Activated CD8-positive, alpha-beta memory T cell treated with anti-CD3 and anti-CD28 coated beads, Interleukin-2, amount 50 U/mL, for 24 hours (primary cell): Measurements from ENCODE around the gene TFCP2L1.

Experiments
- DNase-seq: peaks from one replicate; pipeline ENCODE4 v3.0.0-alpha.2; 2020; ENCODE audit errors: extremely low read depth

The TFCP2L1 gene

DNA sequence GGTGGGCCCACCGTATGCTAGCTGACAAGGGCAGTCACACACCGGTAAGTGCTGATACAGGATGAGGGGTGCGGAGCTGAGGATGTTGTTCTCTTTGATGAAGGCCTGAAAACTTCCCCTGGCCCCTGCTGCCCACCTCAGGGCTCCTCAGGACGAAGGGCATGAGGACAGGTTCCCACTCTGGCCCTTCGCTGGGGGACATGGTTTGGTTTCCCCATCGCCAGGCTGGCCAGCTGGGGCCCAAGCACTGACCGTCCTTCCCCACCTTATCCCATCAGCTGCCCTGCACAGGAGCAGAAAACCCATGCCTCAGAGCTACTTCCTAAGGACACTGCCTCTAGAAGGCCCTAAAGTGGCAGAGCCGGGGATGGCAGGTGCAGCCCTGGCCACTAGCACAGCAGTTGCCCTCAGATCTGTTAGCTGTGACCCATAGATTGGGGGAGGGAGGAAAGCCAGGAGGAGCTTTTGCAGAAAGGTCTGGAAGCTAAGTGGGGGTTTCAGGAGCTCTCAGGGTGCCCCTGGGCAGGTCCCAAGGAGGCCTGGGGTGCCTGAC is 66.5 kb downstream of the TFCP2L1 start:
- DNase-seq, result no peak

DNA sequence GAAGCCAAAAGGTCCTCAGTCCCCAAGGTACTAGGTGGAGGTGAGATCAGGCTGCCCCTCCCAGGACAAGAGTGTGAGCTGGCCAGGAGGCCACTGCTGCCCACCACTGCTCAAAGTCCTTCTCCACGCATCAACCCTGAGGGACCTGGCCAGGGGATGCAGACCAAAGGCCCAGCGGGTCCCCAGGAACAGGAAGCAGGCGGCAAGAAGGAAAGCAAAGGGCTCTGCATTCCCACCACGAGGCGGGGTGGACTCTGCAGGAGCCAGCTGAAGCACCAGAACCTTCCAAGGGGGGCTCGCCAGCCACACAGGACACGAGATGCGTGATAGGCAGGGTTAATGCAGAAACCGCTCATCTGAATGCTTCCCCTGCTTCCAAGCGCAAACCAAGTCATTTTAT is 67.4 kb downstream of the TFCP2L1 start:
- DNase-seq, result no peak

DNA sequence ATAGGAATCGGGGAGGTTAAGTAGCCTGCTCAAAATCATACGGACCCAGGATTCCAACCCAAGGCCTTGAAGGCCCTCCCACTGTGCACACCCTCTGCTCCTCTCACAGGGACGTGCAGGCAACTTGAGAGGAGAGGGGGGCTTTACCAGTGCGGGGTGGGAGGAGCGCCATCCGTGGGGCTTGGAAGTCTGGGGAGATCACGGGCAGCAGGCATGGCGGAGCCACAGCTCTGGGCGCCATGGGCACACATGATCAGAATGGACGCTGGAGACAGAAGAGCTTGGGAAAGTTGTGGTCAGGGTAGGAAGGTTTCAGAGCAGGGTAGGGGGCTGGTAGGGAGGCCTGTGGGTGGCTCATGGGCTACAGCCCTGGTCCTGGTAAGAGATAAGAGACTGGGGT is 70.7 kb downstream of the TFCP2L1 start:
- no peak for DNase-seq

DNA sequence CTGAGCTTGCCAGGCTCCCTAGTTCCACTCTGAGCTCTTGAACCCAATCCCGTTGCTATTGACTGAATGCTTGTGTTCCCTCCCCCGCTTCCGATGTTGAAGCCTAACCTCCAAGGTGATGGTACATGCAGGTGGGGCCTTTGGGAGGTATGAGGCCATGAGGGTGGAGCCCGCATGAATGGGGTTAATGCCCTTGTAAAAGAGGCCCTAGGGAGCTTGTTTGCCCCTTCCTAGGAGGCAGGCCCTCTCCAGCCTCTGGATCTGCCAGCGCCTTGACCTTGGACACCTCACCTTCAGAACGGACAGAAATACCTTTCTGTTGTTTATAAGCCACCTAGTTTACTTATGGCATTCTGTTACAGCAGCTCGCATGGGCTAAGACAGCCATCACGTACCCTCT is 71.6 kb downstream of the TFCP2L1 start:
- no peak for DNase-seq

DNA sequence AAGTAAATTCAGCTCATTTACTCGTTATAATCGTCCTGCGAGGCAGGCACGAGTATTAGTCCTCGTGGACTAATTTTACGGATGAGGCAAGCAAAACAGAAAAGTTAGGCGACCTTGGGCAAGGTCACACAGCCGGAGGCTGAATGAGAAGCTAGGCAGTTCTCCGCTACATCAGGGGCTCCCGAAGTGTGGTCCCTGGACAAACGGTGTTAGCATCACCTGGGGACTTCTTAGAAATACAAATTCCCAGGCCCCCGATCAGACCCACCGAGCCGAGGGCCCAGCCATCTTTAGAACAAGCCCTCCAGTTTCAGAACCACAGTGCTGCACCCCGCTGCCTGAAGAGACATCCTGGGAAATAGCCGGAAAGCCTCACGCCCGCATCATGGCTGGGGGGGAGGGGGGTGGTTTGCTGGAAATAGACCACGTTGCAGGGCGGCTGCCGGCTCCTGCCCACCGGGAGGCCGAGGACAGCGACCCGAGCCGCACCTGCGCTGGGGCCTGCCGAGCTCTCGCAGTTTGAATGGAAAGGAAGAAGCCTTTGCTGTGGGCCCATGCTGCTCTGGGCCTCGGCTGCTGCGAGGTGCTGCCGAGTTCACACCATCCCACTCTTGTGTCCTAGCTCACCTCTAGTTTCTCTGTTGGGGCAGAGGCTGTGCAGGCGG is 72.2 kb downstream of the TFCP2L1 start:
- DNase-seq, result no peak

DNA sequence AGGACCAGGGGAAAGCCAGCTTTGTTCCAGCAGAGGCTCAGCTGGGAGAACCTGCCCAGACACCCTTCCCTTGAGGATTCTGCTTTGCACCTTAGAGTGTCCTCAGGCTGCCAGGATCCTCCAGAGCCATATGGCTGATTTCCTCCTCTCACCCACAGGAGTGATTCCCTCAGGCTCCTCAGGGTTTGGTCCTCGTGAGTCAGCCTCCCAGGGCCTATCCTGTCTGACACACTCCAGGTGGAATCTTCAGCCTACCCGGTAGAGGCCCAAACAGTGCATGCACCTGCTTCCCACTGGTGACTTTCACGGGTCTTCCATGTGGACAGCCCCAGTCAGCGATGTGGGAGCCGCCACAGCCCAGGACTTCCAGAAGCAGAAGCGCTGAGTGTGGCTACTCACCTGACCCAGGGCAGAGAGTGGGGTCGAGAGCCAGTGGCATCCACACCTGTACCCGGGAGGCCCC is 73.3 kb downstream of the TFCP2L1 start:
- DNase-seq, result no peak

DNA sequence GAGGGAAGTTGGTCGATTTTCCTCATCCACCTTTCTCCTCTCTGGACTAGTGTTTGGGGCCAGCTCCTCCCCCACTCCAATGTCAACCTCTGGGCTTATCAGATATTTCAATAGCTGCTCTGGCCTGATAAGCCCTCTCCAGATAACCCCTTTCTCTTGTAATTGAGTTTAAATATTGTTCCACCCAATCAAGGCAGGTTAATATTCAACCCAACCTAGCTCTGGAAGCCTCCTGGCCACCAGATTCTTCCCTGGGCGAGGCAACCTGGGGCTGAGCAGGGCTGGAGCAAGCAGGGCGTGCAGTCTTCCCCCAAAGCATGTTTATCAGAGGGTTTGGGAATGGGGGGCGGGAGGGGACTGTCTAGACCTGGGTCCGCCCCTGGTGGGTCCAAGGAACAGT is 73.8 kb downstream of the TFCP2L1 start:
- DNase-seq, result no peak

DNA sequence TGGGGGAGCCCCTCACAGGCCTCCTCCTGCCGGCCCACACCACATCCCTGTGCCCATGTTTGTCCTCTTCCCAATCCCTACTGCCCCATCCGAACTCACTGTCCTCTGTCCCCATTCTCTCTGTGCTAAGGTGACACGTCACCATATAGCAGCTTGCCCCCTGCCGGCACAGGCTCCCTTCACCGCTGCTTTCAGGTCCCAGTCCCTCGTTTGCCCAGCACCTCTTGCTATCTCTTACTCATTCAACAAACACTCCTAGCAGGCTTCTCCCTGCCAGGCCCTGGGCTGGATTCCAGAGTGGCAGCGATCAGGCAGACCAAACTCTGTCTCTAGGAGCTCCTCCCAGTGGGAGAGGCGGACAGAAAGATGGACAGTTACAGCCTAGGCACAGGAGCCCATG is 74.3 kb downstream of the TFCP2L1 start:
- no peak for DNase-seq

DNA sequence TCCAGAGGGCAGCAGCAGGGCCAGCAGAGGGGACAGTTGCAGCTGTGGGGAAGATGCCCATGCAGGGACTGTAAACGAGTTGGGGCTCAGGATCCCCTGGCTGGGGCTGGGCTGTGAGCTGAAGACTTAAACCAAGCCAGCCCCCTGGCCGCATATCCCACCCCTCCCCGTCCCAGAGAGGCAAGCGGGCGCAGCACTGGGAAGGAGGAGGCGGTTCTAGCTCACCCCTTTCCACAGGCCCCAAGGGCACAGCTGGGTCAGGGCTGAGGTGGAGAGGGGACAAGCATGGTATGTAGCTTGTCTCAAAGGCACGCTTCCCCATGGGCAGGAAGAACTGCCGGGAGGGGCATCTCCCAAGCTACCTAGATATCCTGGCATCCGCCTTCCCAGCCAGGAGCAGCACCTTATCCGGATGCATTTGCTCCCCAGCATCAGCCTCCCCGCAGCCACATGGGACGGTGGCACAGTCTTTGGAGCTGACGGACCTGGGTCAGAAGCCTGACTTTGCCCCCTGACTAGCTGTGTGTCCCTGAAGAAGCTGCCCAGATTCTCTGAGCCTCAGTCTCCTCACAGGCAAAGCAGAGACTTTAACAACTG is 75.9 kb downstream of the TFCP2L1 start:
- DNase-seq, result no peak

DNA sequence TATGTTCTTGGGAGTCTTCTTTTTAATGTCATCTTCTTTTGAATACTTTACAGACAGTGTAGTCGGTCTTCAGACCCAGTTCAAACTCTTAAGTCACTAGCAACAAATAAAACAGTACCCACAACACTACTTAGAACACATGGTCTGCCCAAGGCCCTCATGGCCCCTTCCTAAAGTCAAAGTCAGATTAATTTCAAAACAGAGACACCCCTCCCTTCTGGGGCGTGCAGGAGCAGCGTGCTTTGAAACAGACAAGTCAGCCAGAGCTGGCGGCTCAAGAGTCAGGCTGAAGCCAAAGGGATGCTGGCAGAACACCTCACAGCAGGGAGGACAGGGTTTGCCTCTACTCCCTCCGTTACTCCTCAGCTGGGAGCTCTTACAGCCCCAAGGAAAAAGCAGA is 77.5 kb downstream of the TFCP2L1 start:
- DNase-seq, result no peak

DNA sequence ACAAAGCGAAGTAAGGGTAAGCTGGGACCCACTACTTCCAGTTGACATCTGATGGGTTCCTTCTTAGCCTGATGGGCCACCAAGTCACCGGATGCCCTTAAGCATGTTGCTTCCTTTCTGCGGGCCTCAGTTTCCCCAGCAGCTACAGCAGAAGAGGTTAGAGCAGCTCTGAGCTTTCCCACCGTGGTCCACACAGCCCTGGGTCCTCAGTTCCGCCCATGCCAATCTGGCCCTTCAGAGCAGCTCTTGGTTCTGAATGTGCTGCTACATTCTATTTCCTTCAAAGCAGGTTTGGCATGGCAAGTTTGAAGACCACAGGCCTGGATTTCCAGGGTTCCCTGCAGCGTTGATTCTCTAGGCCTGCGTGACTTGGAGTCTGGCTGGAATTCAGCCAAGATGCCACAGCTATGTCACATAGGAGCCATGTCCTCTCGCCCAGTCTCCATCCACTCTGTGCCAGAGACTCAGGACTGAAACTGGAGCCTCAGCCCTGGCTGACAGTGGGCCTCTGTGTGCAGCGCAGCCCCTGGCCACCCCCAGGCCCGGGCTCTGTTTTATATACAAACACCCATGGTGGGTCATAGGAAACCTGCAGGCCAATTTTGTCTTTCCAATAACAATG is 79.6 kb downstream of the TFCP2L1 start:
- no peak for DNase-seq

DNA sequence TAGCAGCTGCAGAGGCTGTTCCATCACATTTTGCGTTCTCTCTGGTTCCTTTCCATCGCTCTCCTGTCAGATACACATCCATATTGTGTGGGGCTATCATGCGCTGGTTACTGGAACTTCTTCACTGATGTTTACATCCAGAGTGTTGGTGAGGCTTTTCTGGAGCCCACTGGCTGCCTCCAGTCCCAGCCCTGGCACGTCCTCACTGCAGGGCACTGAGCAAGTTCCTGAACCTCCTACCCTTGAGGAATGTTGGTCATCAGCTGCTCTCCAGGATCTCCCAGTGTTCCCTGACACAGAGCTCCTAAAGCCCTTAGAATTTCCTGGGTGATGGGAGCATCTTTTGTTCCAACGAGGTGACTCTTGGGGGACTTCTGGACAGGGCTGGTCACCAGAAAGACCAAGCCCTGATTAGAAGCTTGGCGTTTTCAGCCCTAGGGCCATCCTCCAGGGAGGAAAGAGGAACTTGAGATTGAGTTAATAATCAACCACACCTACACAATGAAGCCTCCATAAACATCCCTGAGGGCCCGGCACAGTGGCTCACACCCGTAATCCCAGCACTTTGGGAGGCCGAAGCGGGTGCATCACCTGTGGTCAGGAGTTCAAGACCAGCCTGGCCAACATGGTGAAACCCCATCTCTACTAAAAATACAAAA is 81.3 kb downstream of the TFCP2L1 start:
- DNase-seq, result no peak

DNA sequence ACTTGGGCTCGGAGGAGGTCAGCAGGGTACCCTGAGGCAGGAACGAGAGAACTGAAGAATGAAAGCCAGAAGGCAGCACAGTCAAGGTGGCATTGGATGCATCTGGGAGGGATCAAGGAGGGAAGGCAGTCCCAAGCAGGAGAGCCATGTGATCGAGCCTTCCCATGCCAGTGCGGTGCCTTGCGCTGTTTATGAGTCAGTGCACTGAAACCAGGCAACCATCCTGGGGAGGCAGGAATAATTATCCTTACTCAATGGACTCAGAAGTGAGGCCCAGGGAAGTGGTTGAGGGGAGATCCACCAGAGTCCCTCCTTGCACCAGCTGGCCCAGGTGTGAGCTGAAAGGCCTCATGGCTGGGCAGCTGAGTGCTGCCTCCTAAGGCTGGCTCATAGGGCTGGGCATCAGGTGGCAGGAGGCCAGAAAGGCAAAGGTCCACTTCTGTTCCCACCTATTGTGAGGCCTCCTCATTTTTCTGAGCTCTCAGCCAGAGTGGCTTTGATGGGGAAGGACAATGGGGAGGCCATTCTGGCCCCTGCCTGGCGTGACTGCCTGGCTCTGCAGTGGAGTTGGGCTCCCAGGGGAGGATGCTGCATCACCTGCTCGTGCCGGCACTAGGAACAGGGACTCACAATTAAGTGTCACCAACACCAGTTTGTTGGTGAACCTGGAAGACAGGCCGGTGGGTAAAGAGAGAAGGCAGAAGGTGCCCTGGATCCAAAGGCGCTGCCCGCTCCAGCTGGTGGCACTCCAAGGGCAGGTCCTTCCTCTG is 82.3 kb downstream of the TFCP2L1 start:
- DNase-seq, result no peak

DNA sequence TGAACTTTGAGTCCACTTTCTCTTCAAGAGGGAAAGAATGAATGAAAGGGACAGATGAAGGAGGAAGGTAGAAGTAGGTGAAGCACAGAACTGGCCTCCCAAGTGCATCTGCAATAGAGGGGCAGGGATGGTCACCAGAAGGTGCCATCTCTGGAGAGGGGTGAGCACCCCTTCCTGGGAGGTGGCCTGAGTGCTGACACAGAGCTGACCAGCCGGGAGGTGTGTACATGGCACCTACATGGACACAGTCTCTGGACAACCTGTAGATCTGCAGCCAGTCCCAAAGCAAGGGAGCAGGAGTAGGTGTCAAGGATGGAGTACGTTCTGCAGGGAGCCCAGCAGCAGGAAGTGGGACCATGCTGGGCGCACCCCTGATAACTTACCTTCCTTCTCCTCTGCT is 83.2 kb downstream of the TFCP2L1 start:
- DNase-seq, result no peak

DNA sequence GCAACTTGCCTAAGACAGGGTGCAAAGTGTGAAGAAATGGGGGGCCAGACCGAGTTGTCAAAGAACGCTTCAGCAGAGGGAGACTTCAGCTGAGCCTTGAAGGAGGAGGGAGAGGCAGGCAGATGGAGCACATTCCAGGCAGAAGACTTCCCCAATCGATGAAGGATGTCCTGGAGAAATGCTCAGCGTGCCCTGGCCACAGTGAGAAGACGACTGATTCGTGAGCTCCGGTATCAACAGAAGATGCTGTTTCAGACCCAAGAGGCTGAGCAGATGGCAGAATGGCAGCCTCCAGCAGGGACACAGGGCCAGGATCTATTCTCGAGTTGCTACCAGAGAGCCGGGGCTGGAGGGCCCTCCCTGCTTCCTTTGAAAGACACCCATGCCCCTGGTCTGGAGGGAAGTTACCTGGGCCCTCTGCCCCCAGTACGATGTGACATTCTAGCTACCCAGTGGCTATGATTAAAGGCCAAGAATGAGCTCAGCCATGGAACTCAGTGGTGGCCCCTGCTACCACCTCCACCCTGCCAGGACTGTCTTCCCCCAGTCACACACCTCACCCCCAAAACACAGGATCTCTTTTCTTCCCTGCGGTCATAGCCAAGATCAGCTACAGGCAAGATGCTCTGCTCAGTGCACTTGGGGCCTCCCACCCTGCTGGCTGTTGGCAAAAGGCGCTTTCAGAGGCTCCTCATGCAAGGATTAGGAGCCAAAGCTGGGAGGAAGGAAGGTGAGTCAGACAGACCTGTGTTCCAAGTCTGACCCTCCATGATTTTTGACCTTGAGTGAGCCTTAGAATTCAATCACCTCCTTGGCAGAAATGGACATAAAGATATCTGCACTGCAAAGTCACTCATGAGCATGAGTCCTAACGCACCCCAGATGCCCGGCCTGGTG is 84.3 kb downstream of the TFCP2L1 start:
- DNase-seq, result no peak

DNA sequence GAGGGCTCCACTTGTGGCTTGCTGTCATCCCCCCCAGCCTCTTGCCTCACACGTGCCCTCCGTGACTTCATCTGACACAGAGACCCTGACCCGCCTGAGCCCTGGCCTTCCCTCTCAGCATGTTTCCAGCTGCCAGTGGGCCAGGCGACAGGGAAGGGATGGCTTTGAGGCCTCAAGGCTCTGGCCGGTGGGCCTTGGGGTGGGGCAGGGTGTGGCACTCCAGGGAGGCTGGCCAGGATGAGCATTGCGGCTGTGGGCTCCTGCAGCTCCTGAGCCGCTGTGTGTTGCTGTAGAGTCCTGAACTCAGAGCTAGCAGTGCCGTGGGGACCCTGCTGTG is 85.0 kb downstream of the TFCP2L1 start:
- DNase-seq, result no peak

DNA sequence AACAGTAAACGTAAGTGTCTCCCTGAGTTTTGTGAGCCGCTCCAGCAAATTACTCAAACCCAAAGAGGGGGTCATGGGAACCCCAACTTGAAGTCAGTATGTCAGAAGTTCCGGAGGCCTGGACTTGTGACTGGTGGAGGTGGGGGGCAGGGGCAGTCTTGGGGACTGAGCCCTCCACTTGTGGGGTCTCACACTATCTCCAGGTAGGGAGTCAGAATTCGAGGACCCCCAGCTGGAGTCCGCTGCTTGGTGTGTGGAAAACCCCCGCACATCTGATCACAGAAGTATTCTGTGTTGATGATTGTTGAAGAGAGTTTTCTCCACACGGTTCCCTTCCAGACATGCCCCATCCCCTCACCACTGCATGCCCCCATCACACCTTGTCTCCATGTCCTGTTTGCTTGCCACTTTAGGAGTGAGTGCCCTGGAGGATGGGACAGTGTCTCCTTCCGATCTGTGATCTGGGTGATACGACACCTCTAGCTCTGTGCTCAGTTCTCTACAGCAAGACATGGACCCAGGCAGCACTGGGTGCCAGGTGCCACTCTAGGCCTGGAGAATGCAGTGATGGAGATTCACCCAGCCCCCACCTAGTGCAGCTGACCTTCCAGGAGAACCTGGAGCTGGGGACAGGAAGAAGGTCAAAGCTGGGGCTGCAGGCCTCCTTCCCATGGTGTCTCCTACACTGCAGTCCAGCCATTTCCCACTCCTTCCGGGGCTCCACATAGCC is 85.6 kb downstream of the TFCP2L1 start:
- no peak for DNase-seq

DNA sequence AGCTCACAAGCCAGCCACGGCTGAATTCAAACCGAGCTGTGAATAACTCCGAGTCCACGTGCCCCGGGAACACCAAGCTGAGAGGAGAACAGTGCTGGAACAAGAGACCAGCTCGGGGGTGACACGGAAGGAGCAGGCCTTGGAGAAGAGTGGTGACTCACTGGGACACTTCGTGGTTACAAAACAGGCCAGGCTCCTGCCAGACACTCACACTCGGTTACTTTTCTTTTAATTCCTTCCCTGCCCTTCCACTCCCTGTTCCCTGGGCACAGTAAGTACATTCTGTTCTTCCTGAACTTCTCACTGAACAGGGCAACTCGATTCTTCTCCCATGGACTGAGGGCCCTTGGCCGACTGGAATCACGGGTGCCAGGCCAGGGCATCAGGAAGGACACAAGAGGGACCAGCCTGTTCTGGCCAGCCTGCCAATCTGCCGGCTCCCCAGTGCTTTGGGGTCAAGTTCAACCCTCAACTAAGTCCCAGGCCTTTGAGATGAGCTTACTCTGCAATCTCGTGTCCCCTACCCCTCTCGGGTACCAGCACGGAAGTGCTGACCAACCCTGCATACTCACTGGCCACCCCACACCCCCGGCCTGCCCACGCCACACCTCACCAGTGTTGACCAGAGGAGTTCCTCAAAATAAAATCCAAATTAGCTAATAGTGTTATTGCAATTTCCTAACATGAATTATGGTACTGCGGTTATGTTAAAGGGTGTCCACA is 87.5 kb downstream of the TFCP2L1 start:
- no peak for DNase-seq

DNA sequence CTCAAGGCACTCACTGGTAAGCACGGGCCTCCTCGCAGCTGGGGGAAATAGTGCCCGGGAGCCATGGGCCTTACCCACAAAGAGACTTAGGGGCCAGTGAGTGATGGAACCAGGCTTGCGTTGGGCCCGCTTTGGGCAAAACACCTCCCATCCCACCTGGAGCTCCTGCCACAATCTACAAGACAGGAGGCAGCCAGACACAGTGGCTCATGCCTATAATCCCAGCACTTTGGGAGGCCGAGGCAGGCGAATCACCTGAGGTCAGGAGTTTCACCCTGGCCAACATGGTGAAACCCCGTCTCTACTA is 88.2 kb downstream of the TFCP2L1 start:
- DNase-seq, result no peak
